ENCODE data around the gene TRPC4AP. TPM values are rescaled to one million over a fixed set of nuclear protein-coding genes. Genes with fewer than 3 reads are reported as not detected.

TRPC4AP gene
- total and polyA plus RNA-seq, 4 donors: 18.8 to 58.3 (median 54.8) TPM

DNA sequence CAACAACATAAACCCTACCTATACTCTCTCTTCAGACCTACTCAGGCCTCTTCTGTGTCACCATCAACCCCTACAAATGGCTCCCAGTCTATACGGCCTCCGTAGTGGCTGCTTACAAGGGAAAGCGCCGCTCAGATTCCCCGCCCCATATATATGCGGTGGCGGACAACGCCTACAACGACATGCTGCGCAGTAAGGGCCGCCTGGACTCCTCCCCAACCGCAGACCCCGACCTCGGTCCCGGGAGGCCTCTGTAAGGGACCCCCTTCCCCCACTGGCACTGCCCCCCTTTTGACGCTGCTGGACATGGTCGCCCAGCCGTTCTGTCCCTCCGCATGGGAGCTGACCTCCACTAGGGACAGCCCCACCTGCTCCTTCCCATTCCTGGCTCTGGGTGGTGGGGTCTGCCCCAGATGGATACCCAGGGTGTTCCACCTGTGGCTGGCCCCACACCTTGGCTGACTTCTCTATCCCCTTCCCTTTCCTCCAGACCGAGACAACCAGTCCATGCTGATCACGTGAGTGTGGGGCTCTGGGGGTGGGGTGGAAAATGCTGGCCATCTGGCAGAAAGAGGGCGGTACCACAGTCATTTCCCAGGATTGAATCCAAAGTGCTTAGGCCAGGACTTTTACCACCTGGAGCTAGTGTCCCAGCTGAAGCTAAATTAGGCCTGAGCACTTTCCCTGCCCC is 111.9 kb downstream of the TRPC4AP start:
- ATAC-seq (ENCODE audit: low FRiP score): no peak
- H3K27me3 ChIP-seq (ENCODE audit: control insufficient read depth in 1 of 2, insufficient read depth in 2 of 2, low read length in 1 of 2): no peaks in the 10 kb centered on the region
- no peaks in the 10 kb centered on the region for H3K4me1 ChIP-seq (ENCODE audit: control insufficient read depth in 1 of 2, insufficient read depth in 2 of 2, low read length in 2 of 2)

DNA sequence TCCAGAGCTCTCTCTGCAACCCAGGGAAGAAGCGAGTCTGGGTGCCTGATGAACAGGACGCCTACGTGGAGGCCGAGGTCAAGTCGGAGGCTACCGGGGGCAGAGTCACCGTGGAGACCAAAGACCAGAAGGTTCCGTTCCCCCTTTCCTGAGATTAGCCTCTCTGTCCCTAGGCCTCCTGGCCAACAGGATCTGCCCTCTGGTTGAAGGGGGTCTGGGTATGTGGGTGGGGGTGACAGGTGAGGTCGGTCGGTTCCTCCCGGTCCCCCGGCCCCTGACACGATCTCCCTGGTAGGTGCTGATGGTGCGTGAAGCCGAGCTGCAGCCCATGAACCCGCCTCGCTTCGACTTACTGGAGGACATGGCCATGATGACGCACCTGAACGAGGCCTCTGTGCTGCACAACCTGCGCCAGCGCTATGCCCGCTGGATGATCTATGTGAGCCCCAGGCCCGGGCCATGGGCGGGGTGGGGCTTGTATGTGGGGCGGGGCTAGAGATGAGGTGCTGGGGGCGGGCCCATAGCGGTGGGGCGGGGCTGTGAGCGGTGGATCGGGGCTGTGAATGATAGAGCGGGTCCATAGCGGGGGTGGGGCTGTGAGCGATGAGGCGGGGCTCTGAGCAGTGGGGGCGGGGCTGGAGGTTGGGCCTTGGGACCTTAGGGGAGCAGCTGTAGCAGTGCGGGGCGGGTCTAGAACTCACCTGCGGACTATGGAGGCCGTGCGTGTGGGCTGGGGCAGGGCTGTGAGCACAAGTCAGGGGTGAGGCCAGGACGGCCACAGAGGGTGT is 113.0 kb downstream of the TRPC4AP start:
- H3K9me3 ChIP-seq (ENCODE audit: control insufficient read depth, low read length): no peaks in the 10 kb centered on the region
- intact Hi-C loops (cut with DNase I): no loop called here
- H3K4me3 ChIP-seq (ENCODE audit: low read length in 2 of 2): no peak overlapping the region
- DNase-seq: peak in 1 of 2 donors; percentile 45
- no peaks in the 10 kb centered on the region for H3K27me3 ChIP-seq (ENCODE audit: control insufficient read depth in 1 of 2, insufficient read depth in 2 of 2, low read length in 1 of 2)
- ATAC-seq (ENCODE audit: low FRiP score): no peak
- H3K4me1 ChIP-seq (ENCODE audit: control insufficient read depth in 1 of 2, insufficient read depth in 2 of 2, low read length in 2 of 2): no peaks in the 10 kb centered on the region
- no peak overlapping the region for H3K27ac ChIP-seq (ENCODE audit: low read depth in 1 of 2, low read length in 2 of 2)
- H3K36me3 ChIP-seq (ENCODE audit: control insufficient read depth in 1 of 2, insufficient read depth in 2 of 2, low read length in 1 of 2): no peaks in the 10 kb centered on the region
- WGBS, 2 donors: 63 to 70% methylated on average over 40 to 42 of the region's 42 CpGs

More for the DNA sequence above, 111.9 kb downstream of the TRPC4AP start:
- intact Hi-C loops (cut with DNase I): no loop called here
- Histone ChIP-seq H3K27ac (ENCODE audit: low read depth in 1 of 2, low read length in 2 of 2) (no peak overlapping the region), H3K9me3 (ENCODE audit: control insufficient read depth, low read length) (no peaks in the 10 kb centered on the region), H3K4me3 (ENCODE audit: low read length in 2 of 2) (no peak overlapping the region), H3K36me3 (ENCODE audit: control insufficient read depth in 1 of 2, insufficient read depth in 2 of 2, low read length in 1 of 2) (no peaks in the 10 kb centered on the region)
- WGBS, 2 donors: 80 to 84% methylated on average over 22 of the region's 22 CpGs
- DNase-seq: peak in 1 of 2 donors; percentile 34

- H3K27ac ChIP-seq (ENCODE audit: low read depth in 1 of 2, low read length in 2 of 2): no peak overlapping the region
- 37 to 42% methylated on average over 10 of the region's 10 CpGs for WGBS, 2 donors
- H3K9me3 ChIP-seq (ENCODE audit: control insufficient read depth, low read length): no peaks in the 10 kb centered on the region
- H3K36me3 ChIP-seq (ENCODE audit: control insufficient read depth in 1 of 2, insufficient read depth in 2 of 2, low read length in 1 of 2): no peaks in the 10 kb centered on the region
- no peaks in the 10 kb centered on the region for H3K27me3 ChIP-seq (ENCODE audit: control insufficient read depth in 1 of 2, insufficient read depth in 2 of 2, low read length in 1 of 2)
- intact Hi-C loops (cut with DNase I): no loop called here
- no peak for ATAC-seq (ENCODE audit: low FRiP score)
- no peak for DNase-seq
- no peak overlapping the region for H3K4me3 ChIP-seq (ENCODE audit: low read length in 2 of 2)
- H3K4me1 ChIP-seq (ENCODE audit: control insufficient read depth in 1 of 2, insufficient read depth in 2 of 2, low read length in 2 of 2): no peaks in the 10 kb centered on the region
These were observed 114.4 kb downstream of the TRPC4AP start for GRCh38 chr20:34978092-34978744.

GRCh38 chr20:34977365-34978091 is 115.1 kb downstream of the TRPC4AP start:
- no peaks in the 10 kb centered on the region for H3K9me3 ChIP-seq (ENCODE audit: control insufficient read depth, low read length)
- ATAC-seq (ENCODE audit: low FRiP score) (no peak), DNase-seq (peak; percentile 39 to 51)

DNA sequence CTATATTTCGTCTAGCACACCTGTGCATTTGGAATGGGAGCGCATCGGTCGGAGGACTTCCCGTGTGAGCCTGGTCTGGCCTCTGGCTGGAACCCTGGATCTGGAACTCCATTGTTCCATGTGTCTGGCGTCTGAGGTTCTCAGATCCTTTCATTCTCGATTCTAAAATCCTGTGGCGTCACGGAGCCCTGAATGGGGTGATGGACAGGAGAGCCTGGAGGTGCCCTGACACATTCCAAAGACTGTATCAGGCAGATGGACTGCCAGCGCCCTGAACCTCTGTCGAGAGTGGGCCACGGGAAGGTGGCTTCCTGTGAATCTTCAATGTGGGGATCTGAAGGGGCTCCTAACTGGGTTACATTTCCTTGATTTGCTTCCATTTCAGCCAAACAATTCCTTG is 116.3 kb downstream of the TRPC4AP start:
- ATAC-seq (ENCODE audit: low FRiP score): no peak

More at GRCh38 chr20:34977365-34978091, 115.1 kb downstream of the TRPC4AP start:
- Histone ChIP-seq H3K4me3 (ENCODE audit: low read length in 2 of 2) (no peak overlapping the region), H3K36me3 (ENCODE audit: control insufficient read depth in 1 of 2, insufficient read depth in 2 of 2, low read length in 1 of 2) (no peaks in the 10 kb centered on the region), H3K27ac (ENCODE audit: low read depth in 1 of 2, low read length in 2 of 2) (no peak overlapping the region), H3K27me3 (ENCODE audit: control insufficient read depth in 1 of 2, insufficient read depth in 2 of 2, low read length in 1 of 2) (no peaks in the 10 kb centered on the region), H3K4me1 (ENCODE audit: control insufficient read depth in 1 of 2, insufficient read depth in 2 of 2, low read length in 2 of 2) (no peaks in the 10 kb centered on the region)
- WGBS, 2 donors: 54 to 58% methylated on average over 17 of the region's 17 CpGs
- intact Hi-C loops (cut with DNase I): no loop called here

DNA sequence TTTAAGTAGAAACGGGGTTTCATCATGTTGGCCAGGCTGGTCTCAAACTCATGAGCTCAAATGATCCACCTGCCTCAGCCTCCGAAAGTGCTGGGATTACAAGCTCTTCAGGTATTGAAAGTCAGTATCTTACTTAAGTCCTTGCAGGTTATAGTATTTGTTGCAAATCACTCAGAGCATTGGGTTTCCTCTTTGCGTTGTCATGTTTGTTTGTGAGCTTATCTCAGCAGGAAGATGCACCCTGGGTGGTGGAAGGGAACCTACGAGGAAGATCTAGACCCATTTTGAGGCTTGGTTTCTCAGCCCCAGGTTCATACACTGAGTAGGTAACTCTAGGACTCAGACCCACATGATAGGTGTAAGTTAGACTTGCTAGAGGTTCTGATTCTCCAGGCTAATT is 118.4 kb downstream of the TRPC4AP start:
- no peaks in the 10 kb centered on the region for H3K9me3 ChIP-seq (ENCODE audit: control insufficient read depth, low read length)
- DNase-seq (no peak), ATAC-seq (ENCODE audit: low FRiP score) (no peak)
- H3K36me3 ChIP-seq (ENCODE audit: control insufficient read depth in 1 of 2, insufficient read depth in 2 of 2, low read length in 1 of 2): no peaks in the 10 kb centered on the region
- WGBS, 2 donors: 71 to 75% methylated on average over 4 of the region's 4 CpGs
- intact Hi-C loops (cut with DNase I): no loop called here
- H3K27me3 ChIP-seq (ENCODE audit: control insufficient read depth in 1 of 2, insufficient read depth in 2 of 2, low read length in 1 of 2): no peaks in the 10 kb centered on the region
- H3K4me1 ChIP-seq (ENCODE audit: control insufficient read depth in 1 of 2, insufficient read depth in 2 of 2, low read length in 2 of 2): no peaks in the 10 kb centered on the region
- H3K27ac ChIP-seq (ENCODE audit: low read depth in 1 of 2, low read length in 2 of 2): no peak overlapping the region
- H3K4me3 ChIP-seq (ENCODE audit: low read length in 2 of 2): no peak overlapping the region

More for the DNA sequence above, 116.3 kb downstream of the TRPC4AP start:
- no peak for DNase-seq
- Histone ChIP-seq H3K4me3 (ENCODE audit: low read length in 2 of 2) (no peak overlapping the region), H3K36me3 (ENCODE audit: control insufficient read depth in 1 of 2, insufficient read depth in 2 of 2, low read length in 1 of 2) (no peaks in the 10 kb centered on the region), H3K4me1 (ENCODE audit: control insufficient read depth in 1 of 2, insufficient read depth in 2 of 2, low read length in 2 of 2) (no peaks in the 10 kb centered on the region), H3K27me3 (ENCODE audit: control insufficient read depth in 1 of 2, insufficient read depth in 2 of 2, low read length in 1 of 2) (no peaks in the 10 kb centered on the region), H3K9me3 (ENCODE audit: control insufficient read depth, low read length) (no peaks in the 10 kb centered on the region), H3K27ac (ENCODE audit: low read depth in 1 of 2, low read length in 2 of 2) (no peak overlapping the region)
- intact Hi-C loops (cut with DNase I): no loop called here
- WGBS, 2 donors: 77 to 81% methylated on average over 12 of the region's 12 CpGs

- H3K4me3 ChIP-seq (ENCODE audit: low read length in 2 of 2): no peak overlapping the region
- DNase-seq: peak in 1 of 2 donors; percentile 54
- H3K27ac ChIP-seq (ENCODE audit: low read depth in 1 of 2, low read length in 2 of 2): no peak overlapping the region
- 79 to 86% methylated on average over 10 of the region's 10 CpGs for WGBS, 2 donors
- no peaks in the 10 kb centered on the region for H3K4me1 ChIP-seq (ENCODE audit: control insufficient read depth in 1 of 2, insufficient read depth in 2 of 2, low read length in 2 of 2)
- intact Hi-C loops (cut with DNase I): no loop called here
- H3K27me3 ChIP-seq (ENCODE audit: control insufficient read depth in 1 of 2, insufficient read depth in 2 of 2, low read length in 1 of 2): no peaks in the 10 kb centered on the region
- no peaks in the 10 kb centered on the region for H3K9me3 ChIP-seq (ENCODE audit: control insufficient read depth, low read length)
- ATAC-seq (ENCODE audit: low FRiP score): no peak
- no peaks in the 10 kb centered on the region for H3K36me3 ChIP-seq (ENCODE audit: control insufficient read depth in 1 of 2, insufficient read depth in 2 of 2, low read length in 1 of 2)
These were observed 120.9 kb downstream of the TRPC4AP start for GRCh38 chr20:34971561-34972235.

All from aorta (tissue), 5 donors.